WTC11 (cell line): ENCODE measurements around the gene PSMG1.

Experiments
- CREB1 ChIP-seq: sonication (generic); formaldehyde crosslinking; IDR thresholded peaks from 2 replicates; pipeline ENCODE4 v1.8.0; 2023; ENCODE audit warnings: mild to moderate bottlenecking, missing genetic modification reagents
- FOXJ3 ChIP-seq: sonication (generic); formaldehyde crosslinking; IDR thresholded peaks from 2 replicates; pipeline ENCODE4 v1.9.0; 2021; ENCODE audit warnings: missing genetic modification reagents, mild to moderate bottlenecking, borderline replicate concordance
- FOXP1 ChIP-seq: sonication (generic); formaldehyde crosslinking; IDR thresholded peaks from 2 replicates; pipeline ENCODE4 v1.8.0; 2022; ENCODE audit warnings: missing genetic modification reagents, mild to moderate bottlenecking, moderate library complexity, borderline replicate concordance
- TF ChIP-seq, protein P1 (sequence below): fragments of 200-600 bp; IDR thresholded peaks from 2 replicates; pipeline ENCODE4 v1.8.0; 2022; ENCODE audit warnings: antibody characterized with exemption
- TF ChIP-seq, protein P2 (sequence below): sonication (generic); formaldehyde crosslinking; IDR thresholded peaks from 2 replicates; pipeline ENCODE4 v1.8.1; 2023; ENCODE audit warnings: mild to moderate bottlenecking, missing genetic modification reagents, borderline replicate concordance

DNA sequence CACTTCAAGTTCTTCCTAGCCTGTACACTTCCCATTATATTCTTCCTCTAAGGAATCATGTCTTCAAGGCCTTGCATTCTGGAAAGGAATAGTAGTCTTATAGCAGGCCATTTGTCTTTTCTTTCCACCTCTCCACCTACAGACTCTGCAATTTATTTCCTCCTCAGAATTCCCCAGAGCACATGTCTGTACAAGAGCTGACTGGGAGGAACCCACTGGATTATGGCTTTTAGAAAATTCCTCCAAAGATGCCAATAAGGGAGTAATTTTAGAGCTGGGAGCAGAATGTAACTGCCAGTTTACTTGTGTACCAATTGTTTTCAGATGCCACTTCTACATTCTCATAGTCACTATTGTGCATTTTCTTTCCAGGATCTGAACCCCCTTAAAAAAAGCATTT is 3.4 kb upstream of the PSMG1 start:
- TF ChIP-seq, protein P1, sequence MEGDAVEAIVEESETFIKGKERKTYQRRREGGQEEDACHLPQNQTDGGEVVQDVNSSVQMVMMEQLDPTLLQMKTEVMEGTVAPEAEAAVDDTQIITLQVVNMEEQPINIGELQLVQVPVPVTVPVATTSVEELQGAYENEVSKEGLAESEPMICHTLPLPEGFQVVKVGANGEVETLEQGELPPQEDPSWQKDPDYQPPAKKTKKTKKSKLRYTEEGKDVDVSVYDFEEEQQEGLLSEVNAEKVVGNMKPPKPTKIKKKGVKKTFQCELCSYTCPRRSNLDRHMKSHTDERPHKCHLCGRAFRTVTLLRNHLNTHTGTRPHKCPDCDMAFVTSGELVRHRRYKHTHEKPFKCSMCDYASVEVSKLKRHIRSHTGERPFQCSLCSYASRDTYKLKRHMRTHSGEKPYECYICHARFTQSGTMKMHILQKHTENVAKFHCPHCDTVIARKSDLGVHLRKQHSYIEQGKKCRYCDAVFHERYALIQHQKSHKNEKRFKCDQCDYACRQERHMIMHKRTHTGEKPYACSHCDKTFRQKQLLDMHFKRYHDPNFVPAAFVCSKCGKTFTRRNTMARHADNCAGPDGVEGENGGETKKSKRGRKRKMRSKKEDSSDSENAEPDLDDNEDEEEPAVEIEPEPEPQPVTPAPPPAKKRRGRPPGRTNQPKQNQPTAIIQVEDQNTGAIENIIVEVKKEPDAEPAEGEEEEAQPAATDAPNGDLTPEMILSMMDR: no peak
- no peak for TF ChIP-seq FOXJ3
- TF ChIP-seq, protein P2, sequence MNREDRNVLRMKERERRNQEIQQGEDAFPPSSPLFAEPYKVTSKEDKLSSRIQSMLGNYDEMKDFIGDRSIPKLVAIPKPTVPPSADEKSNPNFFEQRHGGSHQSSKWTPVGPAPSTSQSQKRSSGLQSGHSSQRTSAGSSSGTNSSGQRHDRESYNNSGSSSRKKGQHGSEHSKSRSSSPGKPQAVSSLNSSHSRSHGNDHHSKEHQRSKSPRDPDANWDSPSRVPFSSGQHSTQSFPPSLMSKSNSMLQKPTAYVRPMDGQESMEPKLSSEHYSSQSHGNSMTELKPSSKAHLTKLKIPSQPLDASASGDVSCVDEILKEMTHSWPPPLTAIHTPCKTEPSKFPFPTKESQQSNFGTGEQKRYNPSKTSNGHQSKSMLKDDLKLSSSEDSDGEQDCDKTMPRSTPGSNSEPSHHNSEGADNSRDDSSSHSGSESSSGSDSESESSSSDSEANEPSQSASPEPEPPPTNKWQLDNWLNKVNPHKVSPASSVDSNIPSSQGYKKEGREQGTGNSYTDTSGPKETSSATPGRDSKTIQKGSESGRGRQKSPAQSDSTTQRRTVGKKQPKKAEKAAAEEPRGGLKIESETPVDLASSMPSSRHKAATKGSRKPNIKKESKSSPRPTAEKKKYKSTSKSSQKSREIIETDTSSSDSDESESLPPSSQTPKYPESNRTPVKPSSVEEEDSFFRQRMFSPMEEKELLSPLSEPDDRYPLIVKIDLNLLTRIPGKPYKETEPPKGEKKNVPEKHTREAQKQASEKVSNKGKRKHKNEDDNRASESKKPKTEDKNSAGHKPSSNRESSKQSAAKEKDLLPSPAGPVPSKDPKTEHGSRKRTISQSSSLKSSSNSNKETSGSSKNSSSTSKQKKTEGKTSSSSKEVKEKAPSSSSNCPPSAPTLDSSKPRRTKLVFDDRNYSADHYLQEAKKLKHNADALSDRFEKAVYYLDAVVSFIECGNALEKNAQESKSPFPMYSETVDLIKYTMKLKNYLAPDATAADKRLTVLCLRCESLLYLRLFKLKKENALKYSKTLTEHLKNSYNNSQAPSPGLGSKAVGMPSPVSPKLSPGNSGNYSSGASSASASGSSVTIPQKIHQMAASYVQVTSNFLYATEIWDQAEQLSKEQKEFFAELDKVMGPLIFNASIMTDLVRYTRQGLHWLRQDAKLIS: no peak
- no peak for TF ChIP-seq FOXP1 (CRISPR knock-in tag)
- no peak for TF ChIP-seq CREB1 (CRISPR knock-in tag)
